Gastroesophageal sphincter (tissue), 3 donors: ENCODE data around the gene PRKAR1B.

Source experiments
- EP300 ChIP-seq: sonication (generic); formaldehyde crosslinking; IDR thresholded peaks from one replicate; pipeline ENCODE4 v1.6.1; 2017; ENCODE audit warnings: antibody characterized with exemption, mild to moderate bottlenecking
- POLR2A ChIP-seq, 2 donors: fragments of 450-650 bp; IDR thresholded peaks; one replicate each; pipeline ENCODE4 v1.6.1; 2017; ENCODE audit warnings: antibody characterized with exemption in 2 of 2, mild to moderate bottlenecking in 2 of 2, moderate library complexity in 1 of 2
- TF ChIP-seq, protein P1 (sequence below), 4 experiments: fragments of 200-600 bp in 2 of 4; fragments of 450-650 bp in 2 of 4; sonication (generic) in 1 of 4; IDR thresholded peaks; one replicate each; pipeline ENCODE4 v1.5.1; 2017 to 2019; ENCODE audit warnings: antibody characterized with exemption in 4 of 4, mild to moderate bottlenecking in 2 of 4, moderate library complexity in 2 of 4

DNA sequence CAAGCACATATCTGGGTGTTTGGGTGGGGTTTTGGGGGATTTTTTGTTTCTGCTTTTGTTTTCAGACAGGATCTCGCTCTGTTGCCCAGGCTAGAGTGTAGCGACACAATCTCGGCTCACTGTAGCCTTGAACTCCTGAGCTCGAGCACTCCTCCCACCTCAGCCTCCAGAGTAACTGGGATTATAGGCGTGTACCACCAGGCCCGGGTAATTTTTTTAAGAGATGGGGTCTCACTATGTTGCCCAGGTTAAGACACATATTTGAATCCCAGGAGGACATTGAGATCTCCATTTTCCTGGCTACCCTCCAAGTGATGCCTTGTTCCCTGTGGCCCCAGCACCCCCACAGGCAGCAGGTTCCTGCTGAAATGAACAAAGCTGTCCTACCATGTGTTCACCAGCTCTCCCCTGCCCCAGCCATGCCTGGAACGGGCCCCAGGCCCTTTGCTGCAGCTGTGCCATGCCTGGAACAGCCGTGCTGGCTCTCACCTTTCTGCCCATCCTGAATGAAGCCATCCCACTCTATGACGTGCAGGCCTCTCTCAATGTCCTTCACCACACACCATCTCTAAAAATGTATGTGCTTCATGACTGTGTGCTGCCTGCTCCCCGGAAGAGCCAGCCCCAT is 55.6 kb downstream of the PRKAR1B start:
- TF ChIP-seq, protein P1, sequence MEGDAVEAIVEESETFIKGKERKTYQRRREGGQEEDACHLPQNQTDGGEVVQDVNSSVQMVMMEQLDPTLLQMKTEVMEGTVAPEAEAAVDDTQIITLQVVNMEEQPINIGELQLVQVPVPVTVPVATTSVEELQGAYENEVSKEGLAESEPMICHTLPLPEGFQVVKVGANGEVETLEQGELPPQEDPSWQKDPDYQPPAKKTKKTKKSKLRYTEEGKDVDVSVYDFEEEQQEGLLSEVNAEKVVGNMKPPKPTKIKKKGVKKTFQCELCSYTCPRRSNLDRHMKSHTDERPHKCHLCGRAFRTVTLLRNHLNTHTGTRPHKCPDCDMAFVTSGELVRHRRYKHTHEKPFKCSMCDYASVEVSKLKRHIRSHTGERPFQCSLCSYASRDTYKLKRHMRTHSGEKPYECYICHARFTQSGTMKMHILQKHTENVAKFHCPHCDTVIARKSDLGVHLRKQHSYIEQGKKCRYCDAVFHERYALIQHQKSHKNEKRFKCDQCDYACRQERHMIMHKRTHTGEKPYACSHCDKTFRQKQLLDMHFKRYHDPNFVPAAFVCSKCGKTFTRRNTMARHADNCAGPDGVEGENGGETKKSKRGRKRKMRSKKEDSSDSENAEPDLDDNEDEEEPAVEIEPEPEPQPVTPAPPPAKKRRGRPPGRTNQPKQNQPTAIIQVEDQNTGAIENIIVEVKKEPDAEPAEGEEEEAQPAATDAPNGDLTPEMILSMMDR (IDR thresholded peaks at IDR 0.05) = no peak
- TF ChIP-seq EP300 = no peak
- no peak for TF ChIP-seq POLR2A (IDR thresholded peaks at IDR 0.05)
